Stimulated activated CD4-positive, alpha-beta T cell treated with anti-CD3 and anti-CD28 coated beads, Interleukin-4, amount 100 ng/mL, for 1 hour (primary cell): ENCODE results near the gene INO80E.
"Not testable (repeated sequence)": the region's sequence is repeated elsewhere in the genome, so short reads cannot be mapped to it uniquely, and the experiment has no call there.

Experiments used
- DNase-seq: peaks from one replicate; pipeline ENCODE4 v3.0.0-alpha.2; 2020

Gene INO80E

DNA sequence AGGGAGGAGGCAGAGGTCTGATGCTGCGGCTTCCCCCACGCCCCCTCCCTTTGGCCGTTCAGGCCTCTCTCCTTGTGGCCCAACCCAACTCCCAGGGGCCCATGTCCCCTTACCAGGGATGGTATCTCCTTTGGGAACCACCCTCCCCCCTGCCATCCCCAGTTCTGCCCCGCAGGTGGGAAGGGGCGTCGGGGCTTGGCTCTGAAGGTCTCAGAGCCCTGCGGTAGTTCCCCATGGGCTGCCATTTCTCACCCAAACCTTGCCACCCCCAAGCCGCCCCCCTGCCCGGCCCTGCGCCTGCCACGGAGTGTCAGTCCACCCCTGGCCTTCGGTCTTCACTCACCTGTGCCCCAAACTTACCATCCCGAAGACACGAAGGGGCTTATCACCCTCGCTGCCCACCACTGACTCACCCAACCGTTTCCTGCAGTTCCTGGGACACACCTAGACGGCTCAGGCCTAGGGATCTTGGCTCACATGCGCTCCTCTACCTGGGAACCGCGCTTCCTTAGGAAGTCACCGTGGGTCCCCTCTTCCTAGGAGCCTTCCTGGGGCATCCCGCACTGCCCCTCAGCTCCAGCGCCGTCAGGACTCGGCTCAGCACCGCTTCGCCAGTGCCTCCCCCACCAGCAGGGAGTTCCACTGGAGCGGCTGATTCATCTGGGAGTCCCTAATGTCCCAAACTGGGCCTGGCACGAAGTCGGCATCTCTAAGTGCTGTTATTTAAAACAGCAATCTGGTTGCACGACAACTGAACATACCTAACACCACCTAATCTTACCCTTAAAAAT is 15.9 kb downstream of the INO80E start:
- no peak for DNase-seq

DNA sequence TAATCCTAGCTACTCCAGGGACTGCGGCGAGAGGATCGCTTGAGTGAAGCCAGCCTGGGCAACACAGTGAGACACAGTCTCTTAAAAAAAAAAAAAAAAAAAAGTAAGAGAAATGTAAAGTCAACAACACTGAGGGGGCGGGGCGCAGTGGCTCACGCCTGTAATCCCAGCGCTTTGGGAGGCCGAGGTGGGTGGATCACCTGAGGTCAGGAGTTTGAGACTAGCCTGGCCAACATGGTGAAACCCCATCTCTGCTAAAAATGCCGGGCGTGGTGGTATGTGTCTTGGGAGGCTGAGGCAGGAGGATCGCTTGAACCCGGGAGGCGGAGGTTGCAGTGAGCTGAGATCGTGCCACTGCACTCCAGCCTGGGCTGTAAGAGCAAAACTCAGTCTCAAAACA is 16.6 kb downstream of the INO80E start:
- not testable (repeated sequence) for DNase-seq

DNA sequence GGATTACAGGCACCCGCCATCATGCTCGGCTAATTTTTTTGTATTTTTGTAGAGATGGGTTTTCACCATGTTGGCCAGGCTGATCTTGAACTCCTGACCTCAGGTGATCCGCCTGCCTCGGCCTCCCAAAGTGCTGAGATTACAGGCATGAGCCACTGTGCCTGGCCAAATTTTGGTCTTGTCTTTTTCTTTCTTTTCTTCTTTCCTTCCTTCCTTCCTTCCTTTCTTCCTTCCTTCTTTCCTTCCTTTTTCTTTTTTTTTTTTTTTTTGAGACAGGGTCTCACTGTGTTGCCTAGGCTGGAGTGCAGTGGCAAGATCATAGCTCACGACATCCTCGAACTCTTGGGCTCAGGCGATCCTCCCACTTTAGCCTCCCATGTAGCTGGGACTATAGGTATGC is 19.4 kb downstream of the INO80E start:
- not testable (repeated sequence) for DNase-seq

DNA sequence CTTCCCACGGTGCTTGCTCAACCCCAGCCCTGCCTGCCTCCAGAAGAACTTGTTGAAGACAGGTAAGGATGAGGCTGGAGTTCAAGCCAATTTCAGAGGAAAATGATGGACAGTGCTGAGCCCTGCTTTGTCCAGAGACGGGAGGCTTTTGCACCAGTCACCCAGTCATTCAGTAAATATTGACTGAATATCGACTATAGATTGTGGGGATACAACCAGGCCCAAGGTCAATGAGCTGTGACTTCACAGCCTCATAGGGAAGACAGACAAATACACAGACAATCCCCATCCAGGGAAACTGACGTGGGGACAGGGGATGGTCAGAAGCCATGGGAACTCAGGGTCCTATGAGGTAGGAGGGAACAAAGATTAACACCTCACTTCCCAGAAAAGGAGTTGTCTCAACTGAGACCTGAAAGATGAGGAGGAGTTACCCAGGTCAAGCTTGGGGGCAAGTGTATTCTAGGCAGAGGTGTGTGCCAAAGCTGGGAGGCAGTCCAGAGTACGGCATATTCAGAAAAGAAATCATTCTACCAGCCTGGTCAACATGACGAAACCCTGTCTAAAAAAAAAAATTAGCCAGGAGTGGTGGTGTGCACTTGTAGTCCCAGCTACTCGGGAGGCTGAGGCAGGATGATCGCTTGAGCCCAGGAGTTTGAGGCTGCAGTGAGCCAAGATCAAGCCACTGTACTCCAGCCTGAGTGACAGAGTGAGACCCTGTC is 20.7 kb downstream of the INO80E start:
- DNase-seq = no peak

DNA sequence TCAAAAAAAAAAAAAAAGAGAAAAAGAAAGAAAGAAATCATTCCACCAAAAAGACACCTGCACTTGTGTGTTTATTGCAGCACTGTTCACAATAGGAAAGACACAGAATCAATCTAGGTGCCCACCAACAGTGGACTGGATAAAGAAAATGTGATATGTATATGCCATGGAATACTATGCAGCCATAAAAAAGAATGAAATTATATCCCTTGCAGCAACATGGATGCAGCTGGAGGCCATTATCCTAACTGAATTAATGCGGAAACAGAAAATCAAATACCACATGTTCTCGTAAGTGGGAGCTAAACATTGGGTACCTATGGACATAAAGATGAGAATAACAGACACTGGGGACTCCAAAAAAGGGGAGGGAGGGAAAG is 21.2 kb downstream of the INO80E start:
- no peak for DNase-seq

DNA sequence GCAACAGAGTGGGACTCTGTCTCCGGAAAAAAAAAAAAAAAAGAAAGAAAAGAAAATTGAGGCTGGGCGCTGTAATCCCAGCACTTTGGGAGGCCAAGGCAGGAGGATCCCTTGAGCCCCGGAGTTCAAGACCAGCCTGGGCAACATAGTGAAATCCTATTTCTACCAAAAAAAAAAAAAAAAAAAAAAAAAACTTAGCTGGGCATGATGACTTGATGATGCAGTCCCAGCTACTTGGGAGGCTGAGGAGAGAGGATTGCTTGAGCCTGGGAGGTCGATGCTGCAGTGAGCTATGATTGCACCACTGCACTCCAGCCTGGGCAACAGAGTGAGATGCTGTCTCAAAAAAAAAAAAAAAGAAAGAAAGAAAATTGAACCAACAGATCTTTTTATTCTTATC is 21.9 kb downstream of the INO80E start:
- DNase-seq = not testable (repeated sequence)

DNA sequence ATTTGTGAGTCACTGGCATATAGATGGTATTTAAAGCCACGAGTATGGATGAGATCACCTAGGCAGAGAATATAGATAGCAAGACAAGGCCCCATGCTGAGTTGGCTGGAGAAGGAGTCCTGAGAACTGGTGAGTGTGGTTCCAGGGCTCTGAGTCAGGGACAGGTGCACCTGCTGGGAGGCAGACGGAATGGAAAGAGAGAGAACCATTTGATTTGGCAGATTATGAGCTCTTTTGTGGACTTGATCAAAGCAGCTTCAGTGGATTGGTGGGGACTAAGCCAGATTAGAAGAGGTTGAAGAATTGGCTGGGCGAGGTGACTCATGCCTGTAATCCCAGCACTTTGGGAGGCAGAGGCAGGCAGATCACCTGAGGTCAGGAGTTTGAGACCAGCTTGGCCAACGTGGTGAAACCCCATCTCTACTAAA is 22.7 kb downstream of the INO80E start:
- DNase-seq = no peak

DNA sequence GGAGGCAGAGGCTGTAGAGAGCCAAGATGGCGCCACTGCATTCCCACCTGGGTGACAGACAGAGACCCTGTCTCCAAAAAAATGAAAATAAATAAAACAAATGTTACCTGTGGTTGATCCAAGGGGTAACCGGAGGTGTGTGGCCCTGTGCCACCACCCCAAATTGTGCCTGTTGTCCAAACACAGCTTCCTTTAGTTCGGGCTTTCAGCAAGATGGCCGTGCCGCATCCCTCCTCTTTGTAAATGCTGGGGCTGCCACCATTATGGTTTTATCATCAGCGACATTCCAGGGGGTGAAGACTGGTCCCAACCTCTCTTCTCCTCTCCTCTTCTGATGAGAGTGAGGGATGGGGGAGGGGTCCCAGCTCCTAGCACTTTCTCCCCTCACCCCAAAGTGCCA is 26.8 kb downstream of the INO80E start, which contains the start of gene C16orf92:
C16orf92 (plus strand) TSS at position 312 of the 400 bp plus-strand sequence. CDS start 143 bp downstream, outside the sequence.
- no peak for DNase-seq

DNA sequence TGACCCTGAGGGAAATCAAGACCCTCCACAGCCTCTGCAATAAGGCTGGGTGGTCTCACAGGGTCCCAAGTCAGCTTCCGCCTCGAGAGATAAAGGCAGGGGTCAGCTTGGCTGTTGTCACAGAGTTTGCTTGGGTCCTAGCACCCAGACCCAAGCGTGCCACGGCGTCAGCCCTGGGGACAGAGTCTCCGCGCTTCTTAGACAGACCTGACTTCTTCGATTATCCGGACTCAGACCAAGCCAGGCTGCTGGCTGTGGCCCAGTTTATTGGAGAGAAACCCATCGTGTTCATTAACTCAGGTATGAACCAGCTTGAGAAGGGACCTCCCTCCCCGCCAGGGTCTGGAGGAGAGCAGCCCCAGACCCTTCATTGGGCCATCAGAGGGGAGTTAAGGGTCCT is 27.5 kb downstream of the INO80E start:
- DNase-seq = no peak

DNA sequence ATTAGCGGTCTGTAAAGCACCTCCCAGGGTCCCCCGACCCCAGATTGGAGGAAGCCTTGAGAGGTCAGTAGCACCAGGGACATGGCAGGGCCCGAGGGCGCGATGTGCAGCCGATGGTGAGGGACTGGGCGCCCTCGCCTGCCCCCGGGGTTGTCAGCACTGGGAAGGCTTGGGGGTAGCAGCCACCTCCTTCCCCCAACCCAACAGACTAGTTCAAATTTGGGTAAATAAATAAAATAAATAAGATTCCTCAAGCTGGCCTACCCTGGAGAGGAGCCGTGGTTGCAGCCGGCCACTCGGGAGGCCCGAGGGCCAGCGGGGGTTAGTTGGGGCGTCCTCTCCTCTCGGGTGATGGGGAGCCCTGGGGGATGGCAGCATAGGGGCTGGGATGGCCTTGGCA is 28.4 kb downstream of the INO80E start:
- DNase-seq = no peak

DNA sequence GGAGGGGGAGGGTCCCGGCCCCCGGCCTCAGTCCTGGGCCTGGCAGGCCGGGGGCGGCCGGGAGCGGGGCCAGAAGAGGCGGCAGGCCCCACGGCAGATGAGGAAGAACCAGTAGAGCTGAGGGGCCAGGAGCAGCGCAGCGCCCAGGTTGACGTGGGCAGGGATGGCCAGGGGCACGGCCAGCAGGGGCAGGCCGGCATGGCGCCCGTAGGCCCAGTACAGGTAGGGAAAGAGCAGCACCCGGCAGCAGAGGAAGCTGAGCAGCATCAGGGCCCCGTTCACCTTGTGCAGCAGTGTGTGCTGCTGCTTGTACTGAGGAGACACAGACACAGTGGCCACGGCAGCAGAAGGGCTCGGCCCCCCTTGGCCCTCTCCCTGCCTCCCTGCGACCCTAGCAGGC is 29.1 kb downstream of the INO80E start:
- no peak for DNase-seq

DNA sequence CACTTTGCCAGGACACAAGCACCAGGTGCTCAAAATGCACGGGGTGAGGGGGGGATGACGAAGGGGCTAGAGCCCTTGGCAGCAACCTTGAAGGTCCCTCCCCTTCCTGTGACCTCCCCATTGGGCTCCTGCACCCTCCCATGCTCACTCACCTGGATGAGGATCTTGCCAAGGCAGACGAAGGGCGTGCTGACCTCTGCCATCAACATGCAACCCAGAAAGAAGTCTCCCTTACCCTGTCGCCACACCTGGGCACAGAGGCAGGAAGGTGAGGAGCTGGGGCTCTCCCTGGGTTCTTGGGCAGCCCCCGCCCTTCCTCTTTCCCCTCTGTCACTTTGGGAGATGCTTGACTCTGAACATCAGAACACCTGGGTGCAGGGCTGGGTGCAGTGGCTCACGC is 29.5 kb downstream of the INO80E start:
- DNase-seq = no peak

DNA sequence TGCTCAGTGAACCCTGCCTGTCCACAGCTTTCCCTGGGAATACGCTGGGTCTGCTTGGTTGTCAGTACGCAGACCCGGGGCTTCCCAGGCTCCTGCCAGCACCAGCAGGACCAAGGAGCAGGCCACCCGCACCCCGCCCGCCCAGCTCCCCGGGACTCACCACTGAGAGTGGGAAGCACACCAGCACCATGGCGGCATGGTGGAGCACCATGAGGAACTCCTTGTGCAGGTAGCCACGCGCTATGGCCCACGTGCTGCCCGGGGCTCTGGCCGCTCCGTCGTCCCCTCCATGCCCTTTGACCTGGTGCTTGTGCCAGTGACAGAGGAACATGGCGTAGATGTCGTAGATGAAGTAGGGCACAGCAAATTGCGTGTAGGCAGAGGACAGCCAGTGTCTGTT is 30.4 kb downstream of the INO80E start:
- no peak for DNase-seq

DNA sequence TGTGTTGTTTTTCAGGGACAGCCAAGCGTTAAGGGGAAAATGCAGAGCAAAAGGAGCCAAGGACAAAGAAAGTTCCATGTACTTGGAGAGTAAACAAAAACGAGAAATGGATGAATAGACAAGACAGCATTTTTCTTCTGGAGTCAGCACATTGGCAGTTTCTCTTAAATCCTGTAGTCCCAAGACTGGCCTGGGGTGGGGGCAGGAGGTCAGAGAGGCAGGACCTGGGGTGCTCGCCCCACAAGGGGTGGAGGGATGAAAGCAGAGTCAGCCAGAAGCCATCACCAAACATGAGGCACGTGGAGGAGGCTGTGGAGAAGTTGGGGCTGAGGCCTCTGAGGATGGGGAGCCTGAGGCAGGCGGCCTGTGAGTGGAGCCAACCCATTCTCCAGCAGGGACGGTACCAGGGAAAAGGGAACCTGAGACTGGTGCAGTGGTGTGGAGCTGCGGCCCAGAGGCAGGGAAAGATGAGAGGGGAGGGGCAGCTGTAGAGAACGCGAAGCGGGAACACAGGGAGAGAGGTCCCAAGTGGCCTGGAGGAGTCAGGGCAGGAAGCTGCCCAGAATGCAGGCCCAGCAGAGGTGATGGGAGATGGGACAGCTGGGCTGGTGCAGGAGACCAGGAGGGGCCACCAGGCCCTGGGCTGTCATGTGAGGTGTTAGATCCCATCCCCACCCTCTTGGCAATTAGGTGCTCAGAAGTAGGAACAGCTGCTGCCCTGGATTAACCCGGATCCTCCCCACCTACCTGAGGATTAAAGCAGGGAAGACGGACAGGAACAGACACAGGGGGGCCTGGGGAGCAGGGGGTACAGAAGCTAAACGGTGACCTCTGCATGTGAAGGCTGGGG is 31.8 kb downstream of the INO80E start:
- DNase-seq = no peak

DNA sequence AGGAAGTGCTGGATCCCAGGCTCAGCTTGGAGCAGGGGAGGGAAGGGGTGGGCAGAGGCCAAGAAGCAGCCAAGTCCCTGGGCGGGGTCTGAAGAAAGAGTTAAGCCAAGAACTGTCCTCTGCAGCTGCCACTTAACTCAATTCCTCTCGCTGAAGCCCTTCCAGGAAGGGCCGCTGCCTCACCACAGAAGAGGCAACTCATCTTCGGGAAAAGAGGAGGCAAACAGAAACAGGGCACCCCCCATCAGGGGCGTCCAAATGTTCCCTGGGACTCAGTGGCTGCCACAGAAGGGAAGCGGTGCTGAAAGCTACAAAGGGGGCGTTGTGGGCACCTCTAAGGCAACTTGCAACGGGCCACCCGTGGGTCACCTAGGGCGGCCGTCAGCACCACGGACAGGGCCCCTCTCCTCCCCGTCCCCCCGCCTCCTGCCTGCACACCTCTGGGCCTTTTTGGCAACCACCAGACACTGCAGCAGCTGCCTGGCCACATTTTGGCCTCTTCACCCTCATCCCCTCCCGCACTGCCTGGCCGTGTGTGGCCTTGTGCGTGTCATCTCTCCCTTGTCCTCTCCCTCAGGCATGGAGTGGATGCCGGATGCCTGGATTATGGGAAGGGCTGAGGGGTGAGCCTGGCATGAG is 32.5 kb downstream of the INO80E start:
- no peak for DNase-seq

DNA sequence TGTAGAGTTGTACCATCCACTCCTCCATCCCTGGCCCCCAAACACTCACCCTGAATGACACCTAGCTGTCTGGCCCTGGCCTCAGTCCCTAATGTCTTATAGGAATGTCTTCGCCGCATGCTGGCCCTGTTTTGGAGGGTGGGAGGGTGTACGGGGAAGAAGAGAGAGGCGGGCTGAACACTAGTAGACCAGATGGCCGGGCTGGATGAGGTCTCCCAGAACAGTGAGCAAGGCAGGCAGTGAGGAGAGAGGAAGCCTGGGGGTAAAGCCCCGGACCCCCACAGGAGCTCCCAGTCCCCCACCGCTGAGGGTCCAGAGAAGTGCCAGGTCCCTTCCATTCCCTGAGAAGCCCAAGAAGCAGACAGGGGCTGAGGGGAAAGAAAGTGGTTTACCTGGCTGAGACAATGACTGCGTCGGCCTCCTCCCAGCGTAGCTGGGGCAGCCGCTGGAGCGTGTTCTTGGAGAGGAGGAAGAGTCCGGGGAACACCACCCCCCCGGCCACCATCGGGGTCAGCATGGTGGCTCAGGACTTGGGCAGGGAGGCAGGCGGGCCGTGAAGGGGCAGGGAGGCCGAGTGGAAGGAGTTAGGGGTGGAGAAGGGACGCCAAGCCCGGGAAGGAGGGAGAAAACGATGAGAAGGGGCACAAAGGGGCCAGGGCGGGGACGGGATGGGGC is 34.1 kb downstream of the INO80E start:
- DNase-seq = no peak

DNA sequence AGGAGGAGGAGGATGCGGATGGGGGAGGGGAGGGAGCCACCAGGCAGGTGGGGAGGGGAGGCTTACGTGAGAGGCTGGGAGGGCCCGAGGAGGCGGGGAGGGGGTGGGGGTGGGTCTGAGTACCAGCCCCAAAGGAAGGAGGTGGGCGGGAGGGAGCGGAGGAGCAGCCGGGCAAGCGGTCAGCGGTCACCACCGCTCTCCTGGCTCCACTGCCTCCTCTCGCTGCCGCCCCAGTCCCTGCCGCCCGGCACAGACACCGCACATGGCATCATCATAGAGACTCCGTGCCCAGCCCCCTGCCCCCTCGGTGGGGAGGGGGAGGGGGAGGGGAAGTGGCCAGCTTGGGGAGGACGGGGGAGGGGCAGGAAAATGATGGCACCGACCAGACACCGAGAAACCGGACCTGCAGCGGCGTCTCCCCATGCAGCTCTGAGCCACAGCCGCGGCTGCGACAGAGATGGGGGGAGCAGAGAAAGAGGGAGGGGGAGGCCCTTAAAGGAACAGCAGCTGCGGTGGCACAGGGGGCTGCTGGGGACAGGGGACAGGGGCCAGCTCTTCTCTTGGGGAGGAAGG is 34.9 kb downstream of the INO80E start, which contains the start of gene TLCD3B:
TLCD3B (minus strand) TSS at position 431 of the 573 bp plus-strand sequence. CDS start 744 bp downstream, outside the sequence.
- no peak for DNase-seq

DNA sequence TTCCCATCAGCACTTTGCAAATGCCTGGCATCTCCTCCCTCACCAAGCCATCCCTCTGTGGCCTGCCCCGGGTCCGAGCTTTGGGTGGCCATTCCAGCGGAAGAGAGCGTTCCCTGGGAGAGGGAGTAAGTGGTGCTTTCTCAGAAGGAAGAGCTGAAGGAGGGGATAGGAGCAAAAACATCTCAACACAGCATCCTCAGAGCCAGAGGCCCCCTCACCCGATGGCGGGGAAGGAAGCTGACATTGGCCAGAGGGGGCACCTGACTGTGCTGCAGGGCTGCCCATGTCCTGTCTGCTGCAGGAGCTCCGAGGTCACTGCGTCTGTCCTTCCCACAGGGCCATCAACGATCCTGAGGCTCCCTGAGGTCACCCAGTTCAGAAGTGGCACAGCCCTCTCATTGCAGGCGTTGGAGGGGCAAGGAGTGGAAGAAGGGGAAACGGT is 35.5 kb downstream of the INO80E start:
- no peak for DNase-seq

DNA sequence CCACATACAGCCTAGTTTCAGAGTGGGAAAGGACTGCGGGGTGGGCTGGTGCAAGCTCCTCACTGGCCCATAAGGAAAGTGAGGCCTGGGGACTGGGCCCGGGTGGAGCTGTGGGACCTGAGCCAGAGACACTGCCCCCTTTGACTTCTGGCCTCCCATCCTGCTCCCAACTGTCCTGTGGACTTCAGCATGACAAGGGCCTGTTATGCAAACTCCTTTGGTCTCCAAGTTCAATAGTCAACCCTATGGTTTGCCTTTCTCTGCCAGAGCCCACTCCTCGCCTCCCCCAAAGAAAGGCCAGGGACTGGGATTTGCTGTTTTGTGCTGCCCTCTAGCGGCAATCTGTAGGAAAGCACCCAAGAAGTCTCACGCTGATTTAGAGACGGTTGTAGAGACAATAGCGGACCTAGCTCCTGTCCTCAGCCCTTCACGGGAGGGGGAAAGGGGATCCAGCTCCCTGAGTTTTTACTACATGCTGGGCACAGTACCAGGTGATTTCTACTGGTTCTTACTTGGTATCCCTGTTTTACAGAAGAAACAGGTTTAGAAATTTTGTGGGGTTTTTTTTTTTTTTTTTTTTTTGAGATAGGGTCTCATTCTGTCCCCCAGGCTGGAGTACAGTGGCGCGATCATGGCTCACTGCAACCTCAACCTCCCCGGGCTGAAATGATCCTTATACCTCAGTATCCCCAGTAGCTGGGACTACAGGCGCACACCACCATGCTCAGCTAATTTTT is 36.2 kb downstream of the INO80E start:
- DNase-seq = peak; percentile 51

DNA sequence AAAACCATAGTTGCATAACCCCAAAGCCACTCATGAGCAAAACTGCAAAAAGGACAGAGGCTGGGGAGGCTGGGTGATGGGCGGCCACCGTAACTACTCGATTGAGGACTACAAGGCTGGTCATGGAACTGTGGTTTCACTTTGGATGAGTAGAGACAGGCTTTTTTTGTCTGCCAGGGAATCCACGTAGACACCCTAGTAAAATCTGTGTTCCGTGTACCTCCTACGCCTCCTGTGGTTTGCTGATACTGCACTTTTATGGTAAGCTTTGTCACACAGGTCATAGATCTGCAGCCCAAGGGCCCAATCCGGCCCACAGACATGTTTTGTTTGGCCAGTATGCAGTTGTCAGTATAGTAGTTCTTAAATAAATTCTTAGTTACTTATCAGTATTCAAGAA is 37.2 kb downstream of the INO80E start:
- DNase-seq = no peak

DNA sequence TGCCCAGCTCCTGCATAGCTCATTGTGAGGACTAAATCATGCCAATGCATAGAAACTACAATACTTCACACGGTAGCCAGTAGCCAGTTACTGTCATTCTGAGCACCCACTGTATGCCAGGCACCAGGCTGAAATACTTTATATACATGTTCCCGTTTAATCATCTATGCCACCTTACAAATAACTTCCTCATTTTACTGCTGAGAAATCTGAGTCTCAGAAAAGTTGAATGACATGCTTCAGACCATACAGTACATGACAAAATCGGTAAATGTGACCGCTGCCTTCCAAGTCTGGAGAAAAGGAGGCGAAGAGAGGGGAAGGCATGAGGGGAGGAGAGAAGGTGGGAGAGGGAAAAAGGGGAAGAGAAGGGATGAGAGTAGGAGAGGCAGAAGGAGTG is 44.2 kb downstream of the INO80E start:
- DNase-seq = no peak
